ENCODE measurements around the gene ZNF780B. TPM values are rescaled to one million over a fixed set of nuclear protein-coding genes. Genes with fewer than 3 reads are reported as not detected.
"Not testable (repeated sequence)": the region's sequence is repeated elsewhere in the genome, so short reads cannot be mapped to it uniquely, and the experiment has no call there.

Gene ZNF780B
- total RNA-seq, 2 experiments from 2014 or later = 27.4 to 30.3 TPM

GRCh38 chr19:40081411-40081810 lies 25.4 kb upstream of the ZNF780B start:
- Mint-ChIP-seq H3K4me1 (ENCODE audit: low read depth) (no peaks in the 10 kb centered on the region), H3K27me3 (ENCODE audit: low read depth) (no peaks in the 10 kb centered on the region), H3K4me3 (no peak overlapping the region), H3K27ac (no peak overlapping the region), H3K9me3 (ENCODE audit: insufficient read depth) (peaks cover 39% of the 10 kb centered on the region), H3K36me3 (ENCODE audit: low read depth) (peaks cover 77% of the 10 kb centered on the region)
- no peak for DNase-seq
- no peak for ATAC-seq
- CTCF ChIA-PET = no interaction called here
- POLR2A ChIA-PET = no interaction called here

GRCh38 chr19:40080289-40080688 lies 24.3 kb upstream of the ZNF780B start:
- Mint-ChIP-seq H3K4me1 (ENCODE audit: low read depth) (no peaks in the 10 kb centered on the region), H3K27ac (no peak overlapping the region), H3K4me3 (no peak overlapping the region), H3K27me3 (ENCODE audit: low read depth) (no peaks in the 10 kb centered on the region), H3K36me3 (ENCODE audit: low read depth) (peaks cover 88% of the 10 kb centered on the region), H3K9me3 (ENCODE audit: insufficient read depth) (peaks cover 50% of the 10 kb centered on the region)
- CTCF ChIA-PET = interaction anchor here (1.3 kb wide), 1 partner anchor 10 kb away, joined by 3 read pairs; the partner anchor contains the start of gene ZNF780A
- ATAC-seq (no peak), DNase-seq (no peak)
- POLR2A ChIA-PET = no interaction called here

- Mint-ChIP-seq H3K9me3 (ENCODE audit: insufficient read depth) (peaks cover 60% of the 10 kb centered on the region), H3K27ac (no peak overlapping the region), H3K4me1 (ENCODE audit: low read depth) (no peaks in the 10 kb centered on the region), H3K4me3 (no peak overlapping the region), H3K36me3 (ENCODE audit: low read depth) (peaks cover 95% of the 10 kb centered on the region), H3K27me3 (ENCODE audit: low read depth) (no peaks in the 10 kb centered on the region)
- ATAC-seq (no peak), DNase-seq (no peak)
- ChIA-PET CTCF (no interaction called here), POLR2A (interaction anchor here (1.3 kb wide), 1 partner anchor 12 kb away, joined by 5 read pairs; no protein-coding TSS in a partner anchor)
These were observed 22.3 kb upstream of the ZNF780B start for GRCh38 chr19:40078377-40078776.

GRCh38 chr19:40070058-40070457 lies 14.0 kb upstream of the ZNF780B start:
- CTCF ChIA-PET = no interaction called here

DNA sequence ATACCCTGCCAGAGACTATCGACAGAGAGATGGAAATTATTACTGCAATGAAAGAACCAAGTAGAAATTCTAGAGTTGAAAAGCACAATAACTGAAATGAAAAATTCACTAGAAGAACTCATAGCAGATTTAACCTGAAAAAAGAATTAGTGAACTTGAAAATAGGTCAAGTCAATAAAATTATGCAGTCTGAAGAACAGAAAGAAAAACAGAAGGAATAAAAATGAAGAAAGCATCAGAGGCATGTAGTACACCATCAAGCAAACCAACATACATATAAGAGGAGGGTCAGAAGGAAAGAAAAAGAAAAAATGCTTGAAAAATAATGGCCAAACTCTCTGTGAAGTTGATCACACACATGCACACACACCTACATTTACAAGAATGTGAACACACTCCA lies 3.6 kb upstream of the ZNF780B start:
- H3K4me3 Mint-ChIP-seq = no peak overlapping the region
- peaks cover 15% of the 10 kb centered on the region for H3K4me1 Mint-ChIP-seq (ENCODE audit: low read depth)
- H3K27ac Mint-ChIP-seq = no peak overlapping the region
- ATAC-seq = no peak
- peaks cover 32% of the 10 kb centered on the region for H3K9me3 Mint-ChIP-seq (ENCODE audit: insufficient read depth)
- POLR2A ChIA-PET = no interaction called here
- H3K36me3 Mint-ChIP-seq (ENCODE audit: low read depth) = peaks cover 13% of the 10 kb centered on the region
- H3K27me3 Mint-ChIP-seq (ENCODE audit: low read depth) = peaks cover 12% of the 10 kb centered on the region
- DNase-seq = no peak
- CTCF ChIA-PET = no interaction called here

More at GRCh38 chr19:40070058-40070457, 14.0 kb upstream of the ZNF780B start:
- DNase-seq = no peak
- POLR2A ChIA-PET = no interaction called here
- Mint-ChIP-seq H3K27ac (no peak overlapping the region), H3K4me1 (ENCODE audit: low read depth) (no peaks in the 10 kb centered on the region), H3K9me3 (ENCODE audit: insufficient read depth) (peaks cover 34% of the 10 kb centered on the region), H3K27me3 (ENCODE audit: low read depth) (no peaks in the 10 kb centered on the region), H3K4me3 (no peak overlapping the region), H3K36me3 (ENCODE audit: low read depth) (peaks cover 63% of the 10 kb centered on the region)
- ATAC-seq = no peak

DNA sequence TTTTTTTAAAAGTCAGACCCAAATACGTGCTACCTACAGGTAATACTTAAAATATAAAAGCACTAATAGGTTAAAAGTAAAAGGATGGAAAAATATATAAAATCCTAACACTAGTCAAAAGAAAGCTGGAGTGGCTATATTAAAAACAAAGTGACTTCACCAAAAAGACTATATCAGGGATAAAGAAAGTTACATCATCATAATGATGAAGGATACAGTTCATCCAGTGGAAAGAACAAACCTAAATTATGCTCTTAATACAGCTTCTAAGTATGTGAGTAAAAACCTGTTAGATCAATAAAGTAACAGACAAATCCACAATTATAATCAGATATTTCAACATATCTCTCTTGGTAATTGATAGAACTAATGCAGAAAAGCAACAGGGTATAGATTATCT lies 1.1 kb upstream of the ZNF780B start:
- ChIA-PET CTCF (interaction anchor here (0.7 to 1.6 kb wide), 3 partner anchors 9 to 606 kb away, joined by 3 to 4 read pairs (median 3); partner anchors contain the start of gene PSMC4), POLR2A (interaction anchor here (1.2 kb wide), 1 partner anchor 34 kb away, joined by 5 read pairs; the partner anchor contains the start of gene ZNF780A)
- Mint-ChIP-seq H3K36me3 (ENCODE audit: low read depth) (peaks cover 29% of the 10 kb centered on the region), H3K27ac (no peak overlapping the region), H3K9me3 (ENCODE audit: insufficient read depth) (peaks cover 24% of the 10 kb centered on the region), H3K4me3 (peak overlapping the region; percentile 98), H3K27me3 (ENCODE audit: low read depth) (peaks cover 7% of the 10 kb centered on the region), H3K4me1 (ENCODE audit: low read depth) (peaks cover 38% of the 10 kb centered on the region)
- DNase-seq (no peak), ATAC-seq (no peak)

DNA sequence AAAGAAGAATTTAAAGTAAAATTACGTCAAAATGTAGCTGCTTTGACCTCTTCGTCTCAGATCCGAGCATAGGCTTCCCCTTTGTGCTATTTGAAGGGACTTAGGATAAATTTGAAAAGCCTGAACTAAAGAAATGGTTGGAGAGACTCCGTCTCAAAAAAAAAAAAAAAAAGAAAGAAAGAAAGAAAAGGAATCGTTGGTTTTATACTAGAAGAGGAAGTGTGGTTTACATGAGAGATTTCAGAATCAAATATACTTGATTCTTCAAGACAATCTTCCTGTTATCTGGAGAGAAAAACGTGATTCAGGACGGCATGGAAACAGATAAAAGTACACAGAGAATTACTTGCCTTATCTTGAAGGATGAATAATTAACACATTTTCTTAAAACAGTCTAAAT lies 474 bp upstream of the ZNF780B start:
- no peak for DNase-seq
- ATAC-seq = no peak
- Mint-ChIP-seq H3K4me1 (ENCODE audit: low read depth) (peaks cover 38% of the 10 kb centered on the region), H3K27ac (peak overlapping the region; percentile 99), H3K27me3 (ENCODE audit: low read depth) (peaks cover 6% of the 10 kb centered on the region), H3K4me3 (peak overlapping the region; percentile 98), H3K36me3 (ENCODE audit: low read depth) (peaks cover 34% of the 10 kb centered on the region), H3K9me3 (ENCODE audit: insufficient read depth) (peaks cover 19% of the 10 kb centered on the region)
- POLR2A ChIA-PET = interaction anchor here (0.6 kb wide), 1 partner anchor 128 kb away, joined by 4 read pairs; no protein-coding TSS in a partner anchor
- CTCF ChIA-PET = interaction anchor here (0.7 to 1.8 kb wide), 3 partner anchors 9 to 607 kb away, joined by 3 to 9 read pairs (median 3); partner anchors contain the start of gene PSMC4

DNA sequence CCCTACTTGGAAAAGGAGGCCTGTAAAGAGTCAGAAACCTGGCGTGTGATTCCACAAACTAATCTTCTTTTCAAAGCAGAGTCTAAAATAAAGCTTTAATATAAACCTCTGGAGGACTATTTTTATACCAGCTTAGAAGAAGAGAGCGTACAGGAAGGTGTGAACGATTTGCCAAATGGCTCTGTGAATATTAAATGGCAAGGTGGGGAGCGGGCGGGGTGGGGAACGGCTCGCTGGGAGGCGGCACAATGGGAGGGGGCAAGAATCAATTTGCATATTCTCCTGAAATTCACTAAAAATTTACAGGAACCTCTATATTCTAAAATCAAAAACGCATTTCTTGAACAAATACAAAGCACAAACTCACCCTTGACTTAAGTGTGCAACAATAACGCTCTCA lies 982 bp downstream of the ZNF780B start:
- H3K27me3 Mint-ChIP-seq (ENCODE audit: low read depth) = peaks cover 5% of the 10 kb centered on the region
- ChIA-PET POLR2A (interaction anchor here (1.6 kb wide), 1 partner anchor 36 kb away, joined by 12 read pairs; the partner anchor contains the start of gene ZNF780A), CTCF (interaction anchor here (1.0 to 1.8 kb wide), 2 partner anchors 35 to 85 kb away, joined by 3 to 9 read pairs; partner anchors contain the start of gene PSMC4)
- peaks cover 24% of the 10 kb centered on the region for H3K9me3 Mint-ChIP-seq (ENCODE audit: insufficient read depth)
- ATAC-seq (no peak), DNase-seq (no peak)
- H3K4me1 Mint-ChIP-seq (ENCODE audit: low read depth) = peaks cover 38% of the 10 kb centered on the region
- H3K27ac Mint-ChIP-seq = peak overlapping the region; percentile 99
- H3K4me3 Mint-ChIP-seq = peak overlapping the region; percentile 98
- peaks cover 43% of the 10 kb centered on the region for H3K36me3 Mint-ChIP-seq (ENCODE audit: low read depth)

- POLR2A ChIA-PET = interaction anchor here (1.6 kb wide), 1 partner anchor 36 kb away, joined by 12 read pairs; the partner anchor contains the start of gene ZNF780A
- H3K27ac Mint-ChIP-seq = no peak overlapping the region
These were observed 1.4 kb downstream of the ZNF780B start for GRCh38 chr19:40054632-40055031.

DNA sequence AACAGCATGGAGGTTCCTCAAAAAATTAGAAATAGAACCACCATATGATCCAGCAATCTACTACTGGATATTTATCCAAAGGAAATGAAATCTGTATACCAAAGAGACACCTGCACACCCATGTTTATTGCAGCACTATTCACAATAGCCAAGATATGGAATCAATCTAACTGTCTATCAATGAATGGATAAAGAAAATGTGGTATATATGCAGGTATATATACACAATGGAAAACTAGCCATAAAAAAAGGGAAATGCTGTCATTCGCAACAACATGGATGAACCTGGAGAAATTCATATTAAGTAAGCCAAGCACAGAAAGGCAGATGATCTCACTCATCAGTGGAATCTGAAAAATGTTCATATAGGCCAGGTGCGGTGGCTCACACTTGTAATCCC lies 2.5 kb downstream of the ZNF780B start:
- ChIA-PET POLR2A (no interaction called here), CTCF (interaction anchor here (1.3 kb wide), 1 partner anchor 83 kb away, joined by 4 read pairs; no protein-coding TSS in a partner anchor)
- Mint-ChIP-seq H3K4me1 (ENCODE audit: low read depth) (peaks cover 38% of the 10 kb centered on the region), H3K9me3 (ENCODE audit: insufficient read depth) (peaks cover 10% of the 10 kb centered on the region), H3K36me3 (ENCODE audit: low read depth) (peaks cover 44% of the 10 kb centered on the region), H3K27me3 (ENCODE audit: low read depth) (no peaks in the 10 kb centered on the region), H3K27ac (no peak overlapping the region), H3K4me3 (no peak overlapping the region)
- ATAC-seq = no peak
- DNase-seq = no peak

More at GRCh38 chr19:40054632-40055031, 1.4 kb downstream of the ZNF780B start:
- Mint-ChIP-seq H3K36me3 (ENCODE audit: low read depth) (peaks cover 42% of the 10 kb centered on the region), H3K9me3 (ENCODE audit: insufficient read depth) (peaks cover 19% of the 10 kb centered on the region), H3K4me1 (ENCODE audit: low read depth) (peaks cover 38% of the 10 kb centered on the region), H3K4me3 (peak overlapping the region; percentile 98), H3K27me3 (ENCODE audit: low read depth) (peaks cover under 1% of the 10 kb centered on the region)
- CTCF ChIA-PET = no interaction called here
- DNase-seq (no peak), ATAC-seq (no peak)

DNA sequence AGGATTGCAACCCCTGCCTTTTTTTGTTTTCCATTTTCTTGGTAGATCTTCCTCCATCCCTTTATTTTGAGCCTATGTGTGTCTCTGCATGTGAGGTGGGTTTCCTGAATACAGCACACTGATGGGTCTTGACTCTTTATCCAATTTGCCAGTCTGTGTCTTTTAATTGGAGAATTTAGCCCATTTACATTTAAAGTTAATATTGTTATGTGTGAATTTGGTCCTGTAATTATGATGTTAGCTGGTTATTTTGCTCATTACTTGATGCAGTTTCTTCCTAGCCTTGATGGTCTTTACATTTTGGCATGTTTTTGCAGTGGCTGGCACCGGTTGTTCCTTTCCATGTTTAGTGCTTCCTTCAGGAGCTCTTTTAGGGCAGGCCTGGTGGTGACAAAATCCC lies 14.3 kb downstream of the ZNF780B start:
- peaks cover 34% of the 10 kb centered on the region for H3K9me3 Mint-ChIP-seq (ENCODE audit: insufficient read depth)
- DNase-seq; ATAC-seq; H3K27ac Mint-ChIP-seq; H3K4me3 Mint-ChIP-seq; H3K4me1 Mint-ChIP-seq (ENCODE audit: low read depth); POLR2A ChIA-PET; CTCF ChIA-PET; H3K27me3 Mint-ChIP-seq (ENCODE audit: low read depth): not testable (repeated sequence)
- peaks cover 54% of the 10 kb centered on the region for H3K36me3 Mint-ChIP-seq (ENCODE audit: low read depth)

- H3K27me3 Mint-ChIP-seq (ENCODE audit: low read depth); POLR2A ChIA-PET; H3K4me1 Mint-ChIP-seq (ENCODE audit: low read depth); ATAC-seq; CTCF ChIA-PET; H3K4me3 Mint-ChIP-seq; DNase-seq; H3K27ac Mint-ChIP-seq: not testable (repeated sequence)
- H3K36me3 Mint-ChIP-seq (ENCODE audit: low read depth) = peaks cover 49% of the 10 kb centered on the region
- H3K9me3 Mint-ChIP-seq (ENCODE audit: insufficient read depth) = peaks cover 38% of the 10 kb centered on the region
These were observed 18.0 kb downstream of the ZNF780B start for GRCh38 chr19:40038047-40038446.
